K562 (cell line): ENCODE data around the gene HUNK. TPM values are rescaled to one million over a fixed set of nuclear protein-coding genes. Genes with fewer than 3 reads are reported as not detected.

ENCODE experiments used
- CBX8 ChIP-seq: fragments of 200-600 bp; sonication (generic); IDR thresholded peaks from 2 replicates; pipeline ENCODE4 v1.6.1; 2012; ENCODE audit warnings: borderline replicate concordance, mixed run types, low read depth, mild to moderate bottlenecking, moderate library complexity, mixed read lengths, low read length, control low read depth, inconsistent platforms; ENCODE audit not compliant: poor library complexity, severe bottlenecking; ENCODE audit errors: extremely low read depth
- ELF2 ChIP-seq: fragments of 250-450 bp; sonication (Bioruptor Pico); IDR thresholded peaks from 2 replicates; pipeline ENCODE4 v1.5.0; 2021; ENCODE audit warnings: mild to moderate bottlenecking
- THAP12 ChIP-seq: fragments of 250-450 bp; sonication (Bioruptor Pico); IDR thresholded peaks from 2 replicates; pipeline ENCODE4 v1.9.0; 2021; ENCODE audit warnings: mild to moderate bottlenecking, inconsistent platforms
- ZBTB11 ChIP-seq, 3 experiments: fragments of 200-800 bp in 1 of 3; fragments of 250-450 bp in 1 of 3; fragments of 450-650 bp in 1 of 3; sonication (Bioruptor Pico) in 1 of 3; sonication (Bioruptor generic) in 1 of 3; formaldehyde crosslinking in 1 of 3; IDR thresholded peaks; 2 replicates each; pipeline versions ENCODE4 v1.6.1 to v1.8.0; 2016 to 2022; ENCODE audit warnings: mild to moderate bottlenecking in 2 of 3, missing genetic modification characterization in 2 of 3, missing compliant biosample characterization in 1 of 3, moderate library complexity in 1 of 3
- ZNF253 ChIP-seq: fragments of 250-450 bp; sonication (Bioruptor Pico); conservative IDR thresholded peaks from 2 replicates; pipeline ENCODE4 v1.6.1; 2021; ENCODE audit warnings: mild to moderate bottlenecking
- ZNF318 ChIP-seq, 2 experiments: fragments of 450-650 bp; IDR thresholded peaks; 2 replicates each; pipeline ENCODE4 v1.6.1; 2016; ENCODE audit warnings: mild to moderate bottlenecking in 2 of 2, borderline replicate concordance in 1 of 2, low read depth in 1 of 2, moderate library complexity in 1 of 2
- polyA plus RNA-seq, 8 experiments: library from polyadenylated mRNA; depleted of rRNA in 4 of 8; stranded (reverse) in 5 of 8; unstranded in 3 of 8; fragments of >200 nt; fragmentation: Nextera tagmentation in 2 of 8; fragmentation: Illumina TruSeq in 1 of 8; extraction: Ambion mirVana in 2 of 8; extraction: Trizol in 1 of 8; gene quantifications; 2 replicates each; pipeline versions ENCODE4 v1.2.1 to v1.2.3, GENCODE V29; 2011 to 2014; ENCODE audit warnings: inconsistent platforms in 1 of 8, missing spikeins in 1 of 8
- total RNA-seq, 7 experiments: library from RNA; depleted of rRNA in 6 of 7; stranded (reverse); fragments of >200 nt in 6 of 7; fragmentation: Illumina TruSeq in 2 of 7; extraction: Trizol in 2 of 7; gene quantifications; 2 replicates each; pipeline versions ENCODE4 v1.2.1 to v1.2.3, GENCODE V29; 2011 to 2021; ENCODE audit warnings: low replicate concordance in 1 of 7
- TF ChIP-seq, protein P1 (sequence below), 2 experiments: IDR thresholded peaks; 2 replicates each; pipeline ENCODE4 v1.6.1; 2011; ENCODE audit warnings: borderline replicate concordance in 1 of 2, control low read depth in 1 of 2, low read depth in 1 of 2, low read length in 1 of 2, mild to moderate bottlenecking in 1 of 2, mixed read lengths in 1 of 2, moderate library complexity in 1 of 2; ENCODE audit not compliant: insufficient read depth in 1 of 2, insufficient read length in 1 of 2, poor library complexity in 1 of 2, severe bottlenecking in 1 of 2; ENCODE audit errors: extremely low read depth in 1 of 2

The HUNK gene
- total and polyA plus RNA-seq, 9 of the 15 experiments (the other 6 are each of a cell fraction or from before 2014, with no cell fraction given), result not detected

GRCh38 chr21:31911138-31911907 is 38.5 kb downstream of the HUNK start (continued):
- no peak for TF ChIP-seq ZNF318 (IDR thresholded peaks at IDR 0.05; ENCODE audit: borderline replicate concordance in 1 of 2, low read depth in 1 of 2)
- TF ChIP-seq ZNF253 (CRISPR knock-in tag), result no peak
- no peak for TF ChIP-seq ZBTB11 (CRISPR knock-in tag; IDR thresholded peaks at IDR 0.05)
- TF ChIP-seq, protein P1, sequence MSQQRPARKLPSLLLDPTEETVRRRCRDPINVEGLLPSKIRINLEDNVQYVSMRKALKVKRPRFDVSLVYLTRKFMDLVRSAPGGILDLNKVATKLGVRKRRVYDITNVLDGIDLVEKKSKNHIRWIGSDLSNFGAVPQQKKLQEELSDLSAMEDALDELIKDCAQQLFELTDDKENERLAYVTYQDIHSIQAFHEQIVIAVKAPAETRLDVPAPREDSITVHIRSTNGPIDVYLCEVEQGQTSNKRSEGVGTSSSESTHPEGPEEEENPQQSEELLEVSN (IDR thresholded peaks at IDR 0.05; ENCODE audit: borderline replicate concordance in 1 of 2, extremely low read depth in 1 of 2, insufficient read depth in 1 of 2, insufficient read length in 1 of 2, low read depth in 1 of 2, low read length in 1 of 2, poor library complexity in 1 of 2, severe bottlenecking in 1 of 2), result no peak
- no peak for TF ChIP-seq THAP12 (CRISPR knock-in tag)
- TF ChIP-seq CBX8, result no peak
- no peak for TF ChIP-seq ELF2 (CRISPR knock-in tag)
